Hepatocyte (in vitro differentiated cells): Measurements from ENCODE around the gene FGD4.

Experiments used
- EZH2 ChIP-seq: fragments of 200-600 bp; sonication (generic); IDR thresholded peaks from 2 replicates; pipeline ENCODE4 v1.6.1; 2016; ENCODE audit warnings: antibody characterized with exemption, mild to moderate bottlenecking, borderline replicate concordance
- EZH2phosphoT487 ChIP-seq: fragments of 200-600 bp; sonication (generic); IDR thresholded peaks from one replicate; pipeline ENCODE4 v1.6.1; 2018; ENCODE audit warnings: antibody characterized with exemption, mild to moderate bottlenecking, low read depth, moderate library complexity; ENCODE audit not compliant: unreplicated experiment, severe bottlenecking
- TF ChIP-seq, protein P1 (sequence below): fragments of 200-600 bp; sonication (generic); IDR thresholded peaks from 2 replicates; pipeline ENCODE4 v1.5.1; 2016; ENCODE audit warnings: antibody characterized with exemption, mild to moderate bottlenecking; ENCODE audit not compliant: poor library complexity

DNA sequence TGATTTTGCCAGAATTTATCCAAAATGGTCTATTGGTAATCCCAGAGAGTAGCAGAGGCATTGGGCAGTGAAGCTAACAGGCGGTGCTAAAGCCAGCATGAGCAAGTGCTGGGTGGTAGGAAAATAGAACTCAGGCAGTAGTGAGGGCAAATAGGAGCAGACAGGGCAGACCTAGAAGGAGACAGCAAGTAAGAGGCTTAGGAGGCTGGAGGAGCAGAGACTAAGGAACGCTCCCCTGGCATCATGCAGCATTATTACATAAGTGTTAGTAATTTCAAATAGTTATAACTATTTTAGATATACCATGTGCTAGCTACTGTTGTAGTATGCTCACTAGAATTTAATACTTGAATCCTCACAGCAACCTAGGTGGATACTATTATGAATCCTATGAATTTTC, 151.7 kb downstream of the FGD4 start:
- TF ChIP-seq, protein P1, sequence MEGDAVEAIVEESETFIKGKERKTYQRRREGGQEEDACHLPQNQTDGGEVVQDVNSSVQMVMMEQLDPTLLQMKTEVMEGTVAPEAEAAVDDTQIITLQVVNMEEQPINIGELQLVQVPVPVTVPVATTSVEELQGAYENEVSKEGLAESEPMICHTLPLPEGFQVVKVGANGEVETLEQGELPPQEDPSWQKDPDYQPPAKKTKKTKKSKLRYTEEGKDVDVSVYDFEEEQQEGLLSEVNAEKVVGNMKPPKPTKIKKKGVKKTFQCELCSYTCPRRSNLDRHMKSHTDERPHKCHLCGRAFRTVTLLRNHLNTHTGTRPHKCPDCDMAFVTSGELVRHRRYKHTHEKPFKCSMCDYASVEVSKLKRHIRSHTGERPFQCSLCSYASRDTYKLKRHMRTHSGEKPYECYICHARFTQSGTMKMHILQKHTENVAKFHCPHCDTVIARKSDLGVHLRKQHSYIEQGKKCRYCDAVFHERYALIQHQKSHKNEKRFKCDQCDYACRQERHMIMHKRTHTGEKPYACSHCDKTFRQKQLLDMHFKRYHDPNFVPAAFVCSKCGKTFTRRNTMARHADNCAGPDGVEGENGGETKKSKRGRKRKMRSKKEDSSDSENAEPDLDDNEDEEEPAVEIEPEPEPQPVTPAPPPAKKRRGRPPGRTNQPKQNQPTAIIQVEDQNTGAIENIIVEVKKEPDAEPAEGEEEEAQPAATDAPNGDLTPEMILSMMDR = no peak
- TF ChIP-seq EZH2phosphoT487 (no peak), EZH2 (no peak)
